ENCODE results near the gene SINHCAF. TPM values are rescaled to one million over a fixed set of nuclear protein-coding genes. Genes with fewer than 3 reads are reported as not detected.
"Not testable (repeated sequence)": the region's sequence is repeated elsewhere in the genome, so short reads cannot be mapped to it uniquely, and the experiment has no call there.

The SINHCAF gene
- polyA plus RNA-seq, 1 donor = 30.7 TPM

DNA sequence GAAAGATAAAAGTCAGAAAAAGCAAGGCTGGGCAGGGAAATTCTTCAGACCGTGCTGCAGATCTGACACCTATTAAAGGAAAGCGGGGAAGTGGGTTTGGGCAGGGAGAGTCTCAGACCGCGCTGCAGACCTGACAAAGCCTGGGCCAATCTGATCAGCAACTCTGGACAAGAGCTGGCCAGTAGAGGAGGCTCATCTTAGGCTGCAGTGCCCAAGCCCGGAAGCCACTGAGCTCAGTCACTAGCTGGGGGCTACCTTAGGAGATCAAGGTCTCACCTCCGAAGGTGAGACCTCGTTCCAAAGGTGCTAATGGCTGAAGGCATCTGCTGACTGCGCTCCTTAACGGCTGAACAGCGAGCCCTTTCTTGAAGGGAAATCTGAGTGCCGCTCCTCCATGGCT lies 60.2 kb downstream of the SINHCAF start:
- DNase-seq (ENCODE audit: low read depth) = no peak

DNA sequence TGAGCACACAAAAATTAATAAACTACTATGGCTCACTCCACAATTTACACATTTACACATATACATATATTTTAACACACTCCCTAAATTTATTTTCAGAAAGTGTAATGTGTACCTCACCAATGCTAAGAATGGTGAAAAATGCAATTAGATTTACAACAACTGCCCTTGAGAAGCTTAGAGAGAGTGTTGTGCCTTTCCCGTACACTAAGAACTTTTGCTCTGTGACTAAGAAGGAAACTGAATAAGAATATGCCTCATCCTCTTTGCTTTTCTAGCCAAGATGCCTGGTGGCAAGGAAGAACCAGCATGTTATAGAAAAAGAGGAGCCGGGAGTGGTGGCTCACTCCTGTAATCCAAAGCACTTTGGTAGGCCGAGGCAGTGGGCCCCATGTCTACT lies 62.3 kb downstream of the SINHCAF start:
- no peak for DNase-seq (ENCODE audit: low read depth)

DNA sequence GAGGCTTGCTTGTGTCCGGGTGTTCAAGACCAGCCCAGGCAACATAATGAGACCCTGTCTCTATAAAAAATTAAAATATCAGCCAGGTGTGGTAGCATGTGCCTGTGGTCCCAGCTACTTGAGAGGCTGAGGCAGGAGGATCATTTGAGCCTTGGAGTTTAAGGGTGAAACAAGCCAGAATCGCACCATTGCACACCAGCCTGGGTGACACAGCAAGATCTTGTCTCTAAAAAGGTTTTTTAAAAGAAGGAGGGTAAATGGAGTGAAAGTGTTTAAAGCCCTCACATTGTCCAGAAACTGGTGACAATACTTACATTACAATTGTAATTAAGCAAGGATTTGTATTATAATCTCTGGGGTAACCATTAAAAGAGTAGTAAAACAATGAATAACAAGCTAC lies 64.2 kb downstream of the SINHCAF start:
- no peak for DNase-seq (ENCODE audit: low read depth)

DNA sequence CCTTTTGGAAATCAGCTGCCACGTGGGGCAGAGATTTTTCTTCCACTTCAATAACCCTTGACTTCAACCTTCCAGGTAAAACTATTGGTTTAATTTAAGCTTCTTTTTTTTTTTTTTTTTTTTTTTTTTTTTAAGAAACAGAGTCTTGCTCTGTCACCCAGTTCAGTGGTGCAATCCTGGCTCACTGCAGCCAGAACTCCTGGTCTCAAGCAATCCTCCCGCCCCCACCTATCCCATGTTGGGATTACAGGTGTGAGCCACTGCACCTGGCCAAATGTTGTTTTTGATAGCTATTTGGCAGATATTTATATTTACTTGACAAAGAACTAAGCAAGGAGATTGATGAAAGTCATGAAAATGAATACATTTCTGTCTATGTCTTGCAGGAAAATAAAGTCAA lies 65.1 kb downstream of the SINHCAF start:
- DNase-seq (ENCODE audit: low read depth) = no peak

DNA sequence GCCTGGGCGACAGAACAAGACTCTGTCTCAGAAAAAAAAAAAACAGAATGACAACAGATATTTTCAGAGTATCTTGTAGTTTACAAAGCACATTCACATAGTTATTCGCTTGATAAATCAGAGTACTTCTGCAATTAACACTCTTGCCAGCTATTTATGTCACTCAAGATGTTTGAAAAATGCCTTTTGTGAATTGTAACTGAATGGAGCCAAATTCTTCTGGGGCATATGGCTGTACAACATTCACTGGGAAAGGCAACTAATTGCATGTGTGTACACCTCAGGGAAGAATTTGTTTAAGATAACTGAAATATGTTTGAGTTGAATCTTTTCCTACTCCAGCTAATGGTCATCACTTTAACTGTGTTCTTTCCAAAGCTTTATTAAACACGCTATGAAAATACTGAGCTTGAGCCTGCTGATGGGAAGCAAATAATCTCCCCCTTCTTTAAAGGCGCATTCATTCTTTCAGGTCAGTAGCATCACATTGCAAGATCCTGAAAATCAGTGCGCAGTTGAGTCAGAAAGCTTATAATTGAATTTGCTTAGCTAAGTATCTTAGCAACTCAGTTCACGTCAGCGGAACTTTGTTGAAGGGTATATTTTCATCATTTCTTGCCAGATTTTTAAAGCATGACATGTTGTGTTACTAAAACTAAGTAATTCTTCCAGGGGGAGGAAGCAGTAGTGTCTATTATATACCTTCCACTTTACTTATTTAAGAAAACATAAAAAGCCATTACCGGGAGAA lies 66.6 kb downstream of the SINHCAF start:
- DNase-seq (ENCODE audit: low read depth) = no peak

DNA sequence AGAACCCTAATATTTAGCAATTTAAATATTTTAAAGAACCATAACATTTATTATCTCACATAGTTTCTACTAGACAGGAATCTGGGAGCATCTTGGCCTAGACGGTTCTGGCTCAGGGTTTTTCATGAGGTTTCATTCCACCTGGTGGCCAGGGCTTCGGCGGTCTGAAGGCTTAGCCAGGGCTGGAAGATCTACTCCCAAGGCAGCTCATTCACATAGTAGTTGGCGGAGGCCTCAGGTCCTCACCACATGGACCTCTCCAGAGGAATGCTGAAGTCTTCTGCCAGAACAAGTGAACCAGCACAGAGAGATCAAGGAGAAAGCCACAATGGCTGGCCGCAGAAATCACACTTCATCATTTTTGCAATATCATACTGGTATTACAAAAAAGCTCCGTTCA lies 68.2 kb downstream of the SINHCAF start:
- no peak for DNase-seq (ENCODE audit: low read depth)

DNA sequence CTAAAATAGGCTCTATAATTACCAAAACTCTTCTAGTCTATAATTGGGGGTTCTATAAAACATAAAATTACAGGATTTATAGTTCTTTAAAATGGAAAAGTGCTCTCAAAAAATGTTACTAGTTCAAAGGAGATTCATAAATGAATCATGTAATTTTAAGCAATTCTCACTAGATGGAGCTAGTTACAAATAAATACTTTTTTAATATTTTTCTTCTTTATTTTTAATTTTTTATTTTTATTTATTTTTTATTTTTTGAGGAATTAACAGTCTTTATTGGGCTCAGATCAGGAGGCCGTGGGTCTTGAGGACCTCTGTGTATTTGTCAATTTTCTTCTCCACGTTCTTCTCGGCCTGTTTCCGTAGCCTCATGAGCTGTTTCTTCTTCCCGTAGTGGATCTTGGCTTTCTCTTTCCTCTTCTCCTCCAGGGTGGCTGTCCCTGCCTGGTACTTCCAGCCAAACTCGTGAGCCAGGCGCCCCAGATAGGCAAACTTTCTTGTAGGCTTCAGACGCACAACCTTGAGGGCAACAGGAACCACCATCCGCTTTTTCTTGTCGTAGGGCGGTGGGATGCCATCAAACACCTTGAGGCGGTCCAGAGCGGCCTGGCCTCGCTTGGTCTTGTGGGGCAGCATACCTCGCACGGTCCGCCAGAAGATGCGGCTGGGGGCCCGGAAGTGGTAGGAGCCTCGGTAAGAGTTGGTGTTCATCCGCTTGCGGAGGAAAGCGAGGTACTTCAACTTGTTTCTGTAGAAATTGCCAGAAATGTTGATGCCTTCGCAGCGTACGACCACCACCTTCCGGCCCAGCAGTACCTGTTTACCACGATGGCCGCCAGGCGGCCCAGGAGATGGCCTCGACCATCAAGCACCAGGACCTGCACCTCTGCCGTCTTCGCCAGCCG lies 74.0 kb downstream of the SINHCAF start:
- DNase-seq (ENCODE audit: low read depth) = not testable (repeated sequence)

DNA sequence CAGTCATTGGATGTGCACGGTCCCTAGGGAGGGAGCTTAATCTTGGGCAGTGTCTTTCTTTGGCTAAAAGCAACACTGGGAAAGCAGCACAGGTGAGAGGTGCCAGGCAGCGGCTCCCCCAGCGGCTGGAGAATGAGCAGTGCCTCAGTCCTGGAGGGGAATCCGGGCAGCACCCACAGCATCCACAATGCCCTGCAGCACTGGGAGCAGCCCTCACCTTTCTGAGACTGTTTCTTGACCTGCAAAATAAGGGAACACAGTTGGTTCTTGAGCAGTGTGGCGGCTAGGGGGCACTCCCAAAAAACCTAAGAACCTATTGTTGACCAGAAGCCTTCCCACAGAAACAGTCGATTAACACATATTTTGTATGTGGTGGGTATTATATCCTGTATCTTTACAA lies 75.8 kb downstream of the SINHCAF start:
- DNase-seq (ENCODE audit: low read depth) = no peak

DNA sequence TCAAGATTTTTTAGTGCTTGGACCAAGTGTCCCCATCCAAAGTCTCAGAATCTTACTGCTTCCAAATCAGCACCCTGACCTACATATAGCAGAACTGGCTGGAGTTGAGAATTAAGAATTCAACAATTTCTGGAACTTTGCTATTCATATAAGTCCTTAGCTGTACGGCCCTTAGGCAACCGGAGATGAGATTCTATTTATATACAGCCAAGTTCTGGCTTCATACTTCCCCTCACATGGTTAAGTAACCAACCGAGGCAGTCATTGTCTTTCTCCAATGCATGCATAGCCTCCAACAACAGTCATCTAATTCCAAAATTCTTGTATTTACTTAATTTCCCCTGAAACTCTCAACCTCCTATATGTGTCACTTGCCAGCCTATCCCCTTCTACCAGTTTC lies 76.6 kb downstream of the SINHCAF start:
- DNase-seq (ENCODE audit: low read depth) = no peak

DNA sequence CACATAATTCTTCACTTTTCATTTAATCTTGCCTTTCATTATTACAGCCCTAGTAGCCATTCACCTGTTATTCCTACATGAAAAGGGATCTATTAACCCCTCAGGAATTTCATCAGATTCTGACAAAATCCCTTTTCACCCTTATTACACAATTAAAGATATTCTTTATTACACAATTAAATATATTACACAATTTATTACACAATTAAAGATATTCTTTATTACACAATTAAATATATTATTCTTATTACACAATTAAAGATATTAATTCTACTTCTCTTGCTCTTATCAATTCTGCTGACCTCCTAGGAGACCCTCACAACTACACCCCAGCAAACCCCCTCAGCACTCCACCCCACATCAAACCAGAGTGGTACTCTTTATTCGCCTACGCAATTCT lies 77.1 kb downstream of the SINHCAF start:
- no peak for DNase-seq (ENCODE audit: low read depth)

DNA sequence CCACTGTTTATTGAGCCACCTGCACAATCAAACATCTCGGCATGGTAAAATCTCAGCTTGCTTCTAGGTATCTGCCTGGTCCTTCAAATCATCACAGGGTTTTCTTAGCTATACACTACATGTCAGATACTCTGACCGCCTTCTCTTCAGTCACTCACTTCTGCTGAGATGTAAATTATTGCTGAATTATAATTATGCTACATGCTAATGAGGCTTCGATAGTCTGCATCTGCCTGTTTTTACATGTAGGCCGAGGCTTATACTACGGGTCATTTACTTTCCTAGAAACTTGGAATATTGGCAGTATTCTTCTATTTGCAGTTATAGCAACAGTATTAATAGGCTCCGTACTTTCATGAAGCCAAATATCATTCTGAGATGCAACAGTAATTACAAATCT lies 77.6 kb downstream of the SINHCAF start:
- no peak for DNase-seq (ENCODE audit: low read depth)

DNA sequence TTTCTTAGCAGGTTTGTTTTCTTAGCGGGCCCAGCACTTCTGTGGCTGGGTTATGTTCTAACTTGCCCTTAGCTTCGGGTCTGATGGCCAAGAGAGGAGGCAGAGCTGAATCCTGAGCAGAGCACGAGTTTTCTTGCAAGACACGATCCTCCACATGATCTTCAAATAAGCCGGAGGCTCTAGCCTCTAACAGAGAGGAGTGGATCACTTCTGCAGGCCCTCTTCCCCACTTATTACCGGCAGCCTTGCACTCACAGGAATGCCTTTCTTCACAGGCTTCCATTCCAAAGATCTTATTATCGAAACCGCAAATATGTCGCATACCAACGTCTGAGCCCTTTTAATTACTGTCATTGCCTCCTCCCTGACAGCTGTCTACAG lies 79.5 kb downstream of the SINHCAF start:
- DNase-seq (ENCODE audit: low read depth) = no peak

DNA sequence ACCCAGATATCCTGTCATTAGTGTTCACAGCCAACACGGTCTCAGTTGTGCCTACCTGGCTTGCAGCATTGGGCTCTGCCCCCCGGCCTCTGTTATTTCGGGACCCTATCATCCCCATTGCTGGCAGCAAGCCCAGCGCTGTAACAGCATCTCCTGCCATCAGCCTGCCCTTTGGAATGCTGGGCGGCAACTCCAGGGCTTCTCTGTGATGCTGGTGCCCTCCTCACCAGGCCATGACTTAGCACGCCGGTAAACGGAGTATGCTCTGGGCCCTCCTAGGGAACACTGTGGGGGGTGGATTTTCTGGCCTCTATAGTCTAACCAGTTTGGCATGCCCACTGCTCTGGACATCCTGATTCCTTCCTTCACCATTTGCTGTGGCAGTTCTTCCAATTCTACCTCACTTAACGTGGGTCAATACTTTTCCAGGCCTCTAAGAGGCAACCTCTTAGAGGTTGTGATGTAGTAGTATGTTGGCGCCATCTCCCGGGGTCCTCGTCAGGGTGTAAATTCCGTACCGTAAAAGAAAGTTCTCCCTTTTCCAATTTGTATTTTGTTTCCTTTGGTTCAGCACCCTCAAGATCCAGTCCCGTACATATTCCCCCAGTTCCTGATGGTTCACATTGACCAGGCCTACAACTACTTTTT lies 80.0 kb downstream of the SINHCAF start:
- DNase-seq (ENCODE audit: low read depth) = no peak

DNA sequence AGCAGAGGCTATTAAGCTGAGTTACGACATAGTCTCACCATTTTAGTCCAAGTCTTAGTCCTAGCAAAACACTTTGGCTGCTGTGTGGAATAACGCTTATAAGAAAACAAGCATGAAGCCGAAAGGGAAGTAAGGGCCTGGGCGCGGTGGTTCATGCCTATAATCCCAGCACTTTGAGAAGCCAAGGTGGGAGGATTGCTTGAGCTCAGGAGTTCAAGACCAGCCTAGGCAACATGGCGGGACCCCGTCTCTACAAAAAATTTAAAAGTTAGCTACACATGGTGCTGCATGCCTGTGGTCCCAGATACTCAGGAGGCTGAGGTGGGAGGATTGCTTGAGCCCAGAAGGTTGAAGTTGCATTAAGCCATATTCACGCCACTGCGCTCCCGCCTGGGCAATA lies 83.5 kb downstream of the SINHCAF start:
- not testable (repeated sequence) for DNase-seq (ENCODE audit: low read depth)

DNA sequence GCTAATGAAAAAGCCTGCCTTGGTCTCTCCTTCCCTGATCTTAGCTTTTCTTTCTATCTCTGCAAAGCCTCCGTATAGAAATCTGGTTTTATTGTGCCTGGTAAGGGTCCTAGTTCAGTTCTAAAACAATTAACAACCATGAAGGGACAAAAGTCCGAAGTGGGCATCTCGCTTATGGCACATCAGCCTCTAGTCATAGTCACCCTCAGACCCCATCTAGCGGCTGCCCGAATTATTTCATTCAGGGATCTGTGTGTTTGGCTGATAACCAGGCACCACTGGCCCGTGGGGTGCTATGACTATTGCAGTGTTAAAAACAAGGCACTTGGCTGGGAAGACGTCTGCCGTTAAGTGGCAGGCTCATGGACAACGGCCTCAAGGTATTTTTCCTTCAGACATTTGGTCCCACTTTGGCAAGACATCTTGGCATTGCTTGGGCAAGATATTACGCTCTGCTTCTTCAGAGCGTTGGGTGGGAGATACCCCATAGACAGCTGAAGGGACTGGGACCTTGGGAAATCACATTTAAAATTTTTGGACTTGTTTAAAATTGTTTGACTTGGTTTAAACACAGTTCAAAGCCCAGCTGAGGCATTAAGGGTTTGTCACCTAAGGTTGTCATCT lies 87.1 kb downstream of the SINHCAF start:
- no peak for DNase-seq (ENCODE audit: low read depth)

DNA sequence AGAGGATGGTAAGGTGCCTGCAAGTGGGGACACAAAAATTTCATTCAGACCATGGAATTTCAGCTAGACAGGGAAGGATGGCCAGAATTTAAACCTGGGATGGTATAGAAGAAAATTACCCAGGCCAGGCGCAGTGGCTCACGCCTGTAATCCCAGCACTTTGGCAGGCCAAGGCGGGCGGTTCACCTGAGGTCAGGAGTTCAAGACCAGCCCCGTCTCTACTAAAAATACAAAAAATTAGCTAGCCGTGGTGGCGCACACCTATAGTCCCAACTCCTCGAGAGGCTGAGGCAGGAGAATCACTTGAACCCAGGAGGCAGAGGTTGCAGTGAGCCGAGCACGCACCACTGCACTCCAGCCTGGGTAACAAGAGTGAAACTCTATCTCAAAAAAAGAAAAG lies 87.6 kb downstream of the SINHCAF start:
- DNase-seq (ENCODE audit: low read depth) = not testable (repeated sequence)

DNA sequence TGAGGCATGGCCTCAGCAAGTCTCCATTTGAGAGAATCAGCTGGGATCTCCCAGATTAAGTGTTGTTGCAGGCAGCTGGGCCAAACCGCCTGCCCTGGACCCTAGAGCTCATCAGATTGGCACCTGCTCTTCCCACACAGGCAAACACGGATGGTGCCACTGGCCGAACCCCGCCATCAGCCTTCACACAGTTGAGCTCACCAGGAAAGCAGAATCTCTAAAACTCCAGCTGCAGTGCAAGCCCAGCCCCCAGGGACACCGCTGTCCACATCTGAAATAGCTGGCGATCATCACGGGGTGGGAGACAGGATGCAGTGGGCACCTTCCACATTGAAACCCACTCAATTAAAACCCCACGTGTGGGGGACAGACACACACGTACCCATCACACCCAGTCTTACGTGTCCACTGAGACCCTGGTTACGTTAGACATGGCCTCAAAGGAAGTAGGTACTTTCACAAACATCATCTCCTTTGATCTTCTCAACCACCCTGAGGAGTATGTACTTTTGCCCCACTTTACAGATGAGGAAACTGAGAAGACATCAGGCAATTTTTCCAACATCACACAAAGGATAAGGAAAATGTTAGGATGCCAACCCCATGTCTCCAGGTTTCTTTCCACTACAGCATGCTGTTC lies 88.8 kb downstream of the SINHCAF start:
- DNase-seq (ENCODE audit: low read depth) = no peak

DNA sequence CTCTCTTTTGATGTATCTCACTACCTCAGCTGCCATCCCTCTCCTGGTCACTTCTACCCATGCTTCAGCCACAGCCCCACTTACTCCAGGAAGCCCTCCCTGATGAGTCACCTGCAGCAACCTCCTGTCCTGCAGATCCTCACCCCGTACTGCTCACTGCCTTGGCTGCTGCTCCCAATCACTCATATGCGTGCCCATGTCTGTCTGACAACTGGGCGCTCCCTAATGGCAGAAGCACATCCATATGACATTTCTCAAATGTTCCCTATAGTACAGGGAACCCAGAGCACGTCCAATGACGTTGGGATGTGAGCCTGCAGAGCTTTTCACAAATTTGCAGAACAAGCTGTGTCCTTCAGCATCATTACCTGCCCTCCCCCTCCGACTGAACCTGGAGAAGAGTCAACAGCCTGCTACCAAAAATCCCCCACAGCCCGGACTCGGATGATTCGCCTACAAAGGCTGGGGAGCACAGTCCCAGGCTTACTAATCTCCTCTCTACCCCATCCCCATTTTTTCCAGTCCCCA lies 90.0 kb downstream of the SINHCAF start:
- no peak for DNase-seq (ENCODE audit: low read depth)

DNA sequence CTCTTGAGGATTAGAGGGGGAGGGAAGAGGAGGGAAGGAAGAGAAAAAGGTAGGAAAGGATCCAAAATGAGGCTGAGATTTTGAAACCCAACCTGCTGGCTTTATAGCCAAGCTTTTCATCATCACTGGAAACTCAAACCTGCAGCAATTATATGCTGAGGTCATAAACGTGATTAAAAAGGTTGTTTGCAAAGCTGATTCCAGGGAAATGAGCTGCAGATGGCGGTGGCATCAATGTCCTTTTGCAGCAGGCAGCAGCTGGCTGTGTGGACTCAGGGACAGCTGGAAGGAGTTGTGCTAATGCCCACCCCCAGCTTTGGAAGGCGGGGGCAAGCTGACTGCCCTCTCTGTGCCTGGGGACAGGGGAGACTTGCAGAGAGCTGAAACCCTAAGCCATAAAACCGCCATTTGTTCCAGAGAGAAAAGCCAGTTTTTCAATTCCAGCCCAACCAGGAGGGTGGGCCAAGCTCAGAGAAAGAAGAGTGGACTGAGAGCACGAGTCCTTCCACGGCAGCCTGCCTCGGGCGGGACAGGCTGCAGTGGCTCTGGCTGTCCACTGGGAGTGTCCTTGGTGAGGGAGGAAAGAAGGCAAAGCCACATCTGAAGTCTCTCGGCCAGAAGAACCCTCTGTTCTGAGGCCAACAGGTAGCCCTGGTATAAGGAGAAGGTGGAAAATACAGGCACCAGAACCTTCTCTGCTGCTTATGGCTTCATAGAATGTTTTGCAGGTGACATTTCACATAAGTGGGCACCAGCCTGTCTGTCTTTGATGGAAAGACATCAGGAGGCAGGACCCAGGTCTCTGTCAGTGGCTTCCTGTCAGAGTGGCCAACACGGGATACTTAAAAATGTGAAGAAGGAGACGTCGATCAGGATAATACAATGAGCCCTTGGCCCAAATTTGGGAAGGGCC lies 90.7 kb downstream of the SINHCAF start:
- DNase-seq (ENCODE audit: low read depth) = peak; percentile 17

All from forelimb muscle (tissue), 1 donor.